SK-N-SH treated with all-trans-retinoic acid at 6 μM for 48 hours (cell line): ENCODE data around the gene LENG1.

Experiments
- ATAC-seq: fragments of 200-7000 bp; cut with Tn5 transposase; 3 replicates; pipeline ENCODE4 v1.9.1; 2020; ENCODE audit warnings: mild to moderate bottlenecking, moderate library complexity
- ARNTL ChIP-seq: fragments of 450-650 bp; formaldehyde crosslinking; IDR thresholded peaks from 2 replicates; pipeline ENCODE4 v1.5.0; 2020; ENCODE audit warnings: low read depth, mild to moderate bottlenecking, moderate library complexity, borderline replicate concordance
- BACH2 ChIP-seq: fragments of 250-450 bp; sonication (Bioruptor Pico); IDR thresholded peaks from 2 replicates; pipeline ENCODE4 v1.9.0; 2021; ENCODE audit warnings: mild to moderate bottlenecking, borderline replicate concordance
- GLIS3 ChIP-seq: fragments of 250-450 bp; sonication (Bioruptor Pico); IDR thresholded peaks from 2 replicates; pipeline ENCODE4 v1.5.0; 2020; ENCODE audit warnings: mild to moderate bottlenecking, moderate library complexity
- OSR1 ChIP-seq: fragments of 250-450 bp; sonication (Bioruptor Pico); IDR thresholded peaks from 2 replicates; pipeline ENCODE4 v1.8.0; 2022; ENCODE audit warnings: moderate library complexity, mild to moderate bottlenecking, inconsistent platforms
- PPARA ChIP-seq: fragments of 250-450 bp; sonication (Bioruptor Pico); IDR thresholded peaks from 2 replicates; pipeline ENCODE4 v1.5.0; 2020; ENCODE audit warnings: mild to moderate bottlenecking, borderline replicate concordance
- SNAI2 ChIP-seq: fragments of 250-450 bp; sonication (Bioruptor Pico); IDR thresholded peaks from 2 replicates; pipeline ENCODE4 v1.5.0; 2020; ENCODE audit warnings: mild to moderate bottlenecking, moderate library complexity
- TCF4 ChIP-seq: fragments of 250-450 bp; sonication (Bioruptor Pico); IDR thresholded peaks from 2 replicates; pipeline ENCODE4 v1.8.0; 2021; ENCODE audit warnings: mild to moderate bottlenecking, moderate library complexity, borderline replicate concordance
- TOX ChIP-seq: fragments of 250-450 bp; sonication (Bioruptor Pico); IDR thresholded peaks from 2 replicates; pipeline ENCODE4 v1.8.0; 2021; ENCODE audit warnings: mild to moderate bottlenecking, moderate library complexity, borderline replicate concordance
- ZC3H10 ChIP-seq: fragments of 250-450 bp; sonication (Bioruptor Pico); IDR thresholded peaks from 2 replicates; pipeline ENCODE4 v1.5.1; 2021; ENCODE audit warnings: mild to moderate bottlenecking, moderate library complexity
- ZFP3 ChIP-seq: fragments of 250-450 bp; sonication (Bioruptor Pico); IDR thresholded peaks from 2 replicates; pipeline ENCODE4 v1.5.0; 2020; ENCODE audit warnings: mild to moderate bottlenecking, moderate library complexity
- ZNF565 ChIP-seq: fragments of 450-650 bp; formaldehyde crosslinking; conservative IDR thresholded peaks from 2 replicates; pipeline ENCODE4 v1.5.0; 2020; ENCODE audit warnings: low read depth, mild to moderate bottlenecking, moderate library complexity
- ZNF8 ChIP-seq: fragments of 450-650 bp; formaldehyde crosslinking; IDR thresholded peaks from 2 replicates; pipeline ENCODE4 v1.5.0; 2020; ENCODE audit warnings: mild to moderate bottlenecking, moderate library complexity
- TF ChIP-seq, protein P1 (sequence below): fragments of 250-450 bp; sonication (Bioruptor Pico); IDR thresholded peaks from 2 replicates; pipeline ENCODE4 v1.5.0; 2020; ENCODE audit warnings: mild to moderate bottlenecking, moderate library complexity
- TF ChIP-seq, protein P2 (sequence below): fragments of 250-450 bp; sonication (Bioruptor Pico); IDR thresholded peaks from 2 replicates; pipeline ENCODE4 v1.8.0; 2021; ENCODE audit warnings: low read depth, mild to moderate bottlenecking, moderate library complexity, borderline replicate concordance
- TF ChIP-seq, protein P3 (sequence below): fragments of 250-450 bp; sonication (Bioruptor Pico); IDR thresholded peaks from 2 replicates; pipeline ENCODE4 v1.8.0; 2020; ENCODE audit warnings: mild to moderate bottlenecking, moderate library complexity, borderline replicate concordance

Gene LENG1

DNA sequence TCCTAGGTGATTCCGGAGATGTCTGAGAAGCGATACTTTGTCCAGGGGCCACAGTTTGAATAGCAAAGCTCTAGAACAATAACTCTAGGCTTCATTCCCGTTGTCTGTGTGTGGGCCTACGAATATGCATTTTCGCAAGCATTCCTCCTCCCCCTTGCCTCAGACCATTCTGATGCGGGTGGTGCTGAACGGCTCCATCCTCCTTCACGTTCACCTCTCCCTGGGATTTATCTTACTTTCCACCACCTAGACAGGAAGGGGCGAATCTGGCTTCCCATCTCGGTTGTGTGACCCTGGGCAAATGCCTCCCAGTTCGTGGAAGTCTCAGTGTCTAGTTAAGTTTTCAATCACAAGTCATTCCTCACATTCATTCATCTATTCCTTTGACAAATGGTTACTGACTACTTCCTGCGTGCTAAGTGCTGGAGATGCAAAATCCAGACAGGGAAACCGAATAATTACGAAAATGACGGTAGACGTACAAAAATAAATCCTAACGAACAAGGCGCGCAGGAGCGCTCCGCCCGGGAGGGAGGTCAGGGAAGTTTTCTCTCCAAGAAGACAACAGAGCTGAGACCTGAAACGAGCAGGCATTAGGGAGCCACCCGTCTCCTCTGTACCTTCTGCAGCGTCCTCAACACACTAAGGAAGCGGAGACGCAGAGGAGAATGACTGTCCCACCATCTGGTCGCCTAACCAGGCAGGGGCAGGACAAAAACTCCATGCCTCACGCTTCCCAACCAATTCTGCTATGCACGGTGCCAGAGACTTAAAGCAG lies 23.2 kb downstream of the LENG1 start (continued):
- TF ChIP-seq, protein P1, sequence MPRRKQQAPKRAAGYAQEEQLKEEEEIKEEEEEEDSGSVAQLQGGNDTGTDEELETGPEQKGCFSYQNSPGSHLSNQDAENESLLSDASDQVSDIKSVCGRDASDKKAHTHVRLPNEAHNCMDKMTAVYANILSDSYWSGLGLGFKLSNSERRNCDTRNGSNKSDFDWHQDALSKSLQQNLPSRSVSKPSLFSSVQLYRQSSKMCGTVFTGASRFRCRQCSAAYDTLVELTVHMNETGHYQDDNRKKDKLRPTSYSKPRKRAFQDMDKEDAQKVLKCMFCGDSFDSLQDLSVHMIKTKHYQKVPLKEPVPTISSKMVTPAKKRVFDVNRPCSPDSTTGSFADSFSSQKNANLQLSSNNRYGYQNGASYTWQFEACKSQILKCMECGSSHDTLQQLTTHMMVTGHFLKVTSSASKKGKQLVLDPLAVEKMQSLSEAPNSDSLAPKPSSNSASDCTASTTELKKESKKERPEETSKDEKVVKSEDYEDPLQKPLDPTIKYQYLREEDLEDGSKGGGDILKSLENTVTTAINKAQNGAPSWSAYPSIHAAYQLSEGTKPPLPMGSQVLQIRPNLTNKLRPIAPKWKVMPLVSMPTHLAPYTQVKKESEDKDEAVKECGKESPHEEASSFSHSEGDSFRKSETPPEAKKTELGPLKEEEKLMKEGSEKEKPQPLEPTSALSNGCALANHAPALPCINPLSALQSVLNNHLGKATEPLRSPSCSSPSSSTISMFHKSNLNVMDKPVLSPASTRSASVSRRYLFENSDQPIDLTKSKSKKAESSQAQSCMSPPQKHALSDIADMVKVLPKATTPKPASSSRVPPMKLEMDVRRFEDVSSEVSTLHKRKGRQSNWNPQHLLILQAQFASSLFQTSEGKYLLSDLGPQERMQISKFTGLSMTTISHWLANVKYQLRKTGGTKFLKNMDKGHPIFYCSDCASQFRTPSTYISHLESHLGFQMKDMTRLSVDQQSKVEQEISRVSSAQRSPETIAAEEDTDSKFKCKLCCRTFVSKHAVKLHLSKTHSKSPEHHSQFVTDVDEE (CRISPR knock-in tag) = no peak
- TF ChIP-seq TOX (CRISPR knock-in tag) (no peak), TCF4 (no peak)
- TF ChIP-seq, protein P2, sequence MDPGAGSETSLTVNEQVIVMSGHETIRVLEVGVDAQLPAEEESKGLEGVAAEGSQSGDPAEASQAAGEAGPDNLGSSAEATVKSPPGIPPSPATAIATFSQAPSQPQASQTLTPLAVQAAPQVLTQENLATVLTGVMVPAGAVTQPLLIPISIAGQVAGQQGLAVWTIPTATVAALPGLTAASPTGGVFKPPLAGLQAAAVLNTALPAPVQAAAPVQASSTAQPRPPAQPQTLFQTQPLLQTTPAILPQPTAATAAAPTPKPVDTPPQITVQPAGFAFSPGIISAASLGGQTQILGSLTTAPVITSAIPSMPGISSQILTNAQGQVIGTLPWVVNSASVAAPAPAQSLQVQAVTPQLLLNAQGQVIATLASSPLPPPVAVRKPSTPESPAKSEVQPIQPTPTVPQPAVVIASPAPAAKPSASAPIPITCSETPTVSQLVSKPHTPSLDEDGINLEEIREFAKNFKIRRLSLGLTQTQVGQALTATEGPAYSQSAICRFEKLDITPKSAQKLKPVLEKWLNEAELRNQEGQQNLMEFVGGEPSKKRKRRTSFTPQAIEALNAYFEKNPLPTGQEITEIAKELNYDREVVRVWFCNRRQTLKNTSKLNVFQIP (CRISPR knock-in tag) = no peak

DNA sequence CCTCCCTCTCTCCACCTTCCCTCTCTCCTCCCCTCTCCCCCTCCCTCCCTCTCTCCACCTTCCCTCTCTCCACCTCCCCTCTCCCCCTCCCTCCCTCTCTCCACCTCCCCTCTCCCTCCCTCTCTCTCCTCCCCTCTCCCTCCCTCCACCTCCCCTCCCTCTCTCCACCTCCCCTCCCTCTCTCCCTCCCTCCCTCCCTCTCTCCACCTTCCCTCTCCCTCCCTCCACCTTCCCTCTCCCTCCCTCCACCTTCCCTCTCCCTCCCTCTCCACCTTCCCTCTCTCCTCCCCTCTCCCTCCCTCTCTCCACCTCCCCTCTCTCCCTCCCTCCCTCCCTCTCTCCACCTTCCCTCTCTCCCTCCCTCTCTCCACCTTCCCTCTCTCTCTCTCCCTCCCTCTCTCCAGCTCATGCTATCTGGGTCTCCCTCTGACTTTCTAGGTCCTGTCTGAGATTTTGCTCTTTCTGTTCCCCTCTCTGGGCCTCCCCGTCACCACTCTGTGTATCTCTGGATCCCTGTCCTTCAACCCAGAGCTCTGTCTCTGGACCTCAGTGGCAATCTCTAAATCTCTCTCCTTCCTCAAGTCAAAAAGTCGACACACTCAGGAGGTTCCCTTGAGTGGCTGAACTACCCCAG lies 25.4 kb downstream of the LENG1 start:
- TF ChIP-seq, protein P3, sequence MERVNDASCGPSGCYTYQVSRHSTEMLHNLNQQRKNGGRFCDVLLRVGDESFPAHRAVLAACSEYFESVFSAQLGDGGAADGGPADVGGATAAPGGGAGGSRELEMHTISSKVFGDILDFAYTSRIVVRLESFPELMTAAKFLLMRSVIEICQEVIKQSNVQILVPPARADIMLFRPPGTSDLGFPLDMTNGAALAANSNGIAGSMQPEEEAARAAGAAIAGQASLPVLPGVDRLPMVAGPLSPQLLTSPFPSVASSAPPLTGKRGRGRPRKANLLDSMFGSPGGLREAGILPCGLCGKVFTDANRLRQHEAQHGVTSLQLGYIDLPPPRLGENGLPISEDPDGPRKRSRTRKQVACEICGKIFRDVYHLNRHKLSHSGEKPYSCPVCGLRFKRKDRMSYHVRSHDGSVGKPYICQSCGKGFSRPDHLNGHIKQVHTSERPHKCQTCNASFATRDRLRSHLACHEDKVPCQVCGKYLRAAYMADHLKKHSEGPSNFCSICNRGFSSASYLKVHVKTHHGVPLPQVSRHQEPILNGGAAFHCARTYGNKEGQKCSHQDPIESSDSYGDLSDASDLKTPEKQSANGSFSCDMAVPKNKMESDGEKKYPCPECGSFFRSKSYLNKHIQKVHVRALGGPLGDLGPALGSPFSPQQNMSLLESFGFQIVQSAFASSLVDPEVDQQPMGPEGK (CRISPR knock-in tag) = no peak
- TF ChIP-seq ZNF8 (CRISPR knock-in tag) (no peak), PPARA (no peak)
- TF ChIP-seq, protein P1 (CRISPR knock-in tag) = no peak
- ATAC-seq = no peak

DNA sequence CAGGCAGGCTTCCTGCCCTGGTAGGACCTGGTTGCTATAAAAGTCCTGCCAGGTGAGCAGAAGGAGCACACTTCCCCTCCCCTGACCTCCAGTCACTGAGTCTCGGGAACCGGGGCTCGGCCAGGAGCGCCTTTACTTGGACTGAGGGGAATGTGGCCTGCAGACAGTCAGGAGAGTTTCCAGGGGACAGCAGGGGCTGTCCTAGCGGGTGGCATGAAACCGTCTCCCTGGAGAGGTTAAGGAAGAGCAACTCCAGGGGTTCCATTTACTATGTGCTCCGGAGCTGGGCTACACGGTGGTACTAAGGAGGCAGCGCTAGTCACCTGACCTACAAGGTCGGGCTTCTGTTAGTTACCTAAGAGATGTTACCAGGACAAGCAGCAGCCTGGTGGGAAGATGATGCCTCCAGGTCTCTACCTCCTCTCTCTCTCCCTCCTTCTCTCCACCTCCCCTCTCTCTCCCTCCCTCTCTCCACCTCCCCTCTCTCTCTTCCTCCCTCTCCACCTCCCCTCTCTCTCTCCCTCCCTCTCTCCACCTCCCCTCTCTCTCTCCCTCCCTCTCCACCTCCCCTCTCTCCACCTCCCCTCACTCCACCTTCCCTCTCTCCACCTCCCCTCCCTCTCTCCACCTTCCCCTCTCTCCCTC lies 26.1 kb downstream of the LENG1 start:
- TF ChIP-seq TOX (CRISPR knock-in tag) = no peak
- TF ChIP-seq ZNF565 = no peak
- TF ChIP-seq, protein P1 (CRISPR knock-in tag) = no peak
- TF ChIP-seq ARNTL (CRISPR knock-in tag) = no peak
- no peak for TF ChIP-seq ZC3H10 (CRISPR knock-in tag)
- TF ChIP-seq SNAI2 = no peak
- TF ChIP-seq ZNF8 (CRISPR knock-in tag) = no peak
- TF ChIP-seq BACH2 (CRISPR knock-in tag) = no peak
- no peak for TF ChIP-seq OSR1
- no peak for TF ChIP-seq ZFP3 (CRISPR knock-in tag)
- no peak for TF ChIP-seq GLIS3
- no peak for ATAC-seq
